HG02870 (cell line): ENCODE results near the gene RBPJL.

Source experiments
- ATAC-seq: cut with Tn5 transposase; IDR thresholded peaks from one replicate; pipeline ENCODE4 v1.9.1; 2021; ENCODE audit warnings: mild to moderate bottlenecking, moderate library complexity; ENCODE audit not compliant: unreplicated experiment

The RBPJL gene

GRCh38 chr20:45316150-45317080, 9.8 kb downstream of the RBPJL start:
- no peak for ATAC-seq

DNA sequence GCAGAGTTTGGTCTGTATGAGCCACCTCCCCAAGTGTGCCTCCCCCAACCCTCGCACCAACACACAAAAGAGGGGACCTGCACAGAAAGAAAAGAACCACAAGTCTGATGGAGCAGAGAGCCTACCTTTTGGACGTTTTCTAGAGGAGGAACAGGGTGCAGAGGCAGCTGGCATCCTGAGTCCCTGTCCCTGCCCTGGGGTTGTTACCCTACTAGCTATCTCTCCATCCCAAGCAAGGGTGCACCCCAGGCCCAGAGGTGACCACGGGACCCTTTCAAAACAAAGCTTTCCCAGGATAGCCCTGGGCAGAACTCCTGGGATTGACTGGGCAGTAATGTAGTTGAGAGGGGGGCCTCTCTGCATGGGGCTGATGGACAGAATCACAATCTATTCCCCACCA, 11.2 kb downstream of the RBPJL start:
- ATAC-seq = no peak

GRCh38 chr20:45318386-45318939, 11.8 kb downstream of the RBPJL start:
- ATAC-seq = no peak

- ATAC-seq = no peak
These were observed 12.3 kb downstream of the RBPJL start for GRCh38 chr20:45318948-45319347.

- ATAC-seq = no peak
These were observed 14.4 kb downstream of the RBPJL start for GRCh38 chr20:45320948-45321595.

- ATAC-seq = no peak
These were observed 16.3 kb downstream of the RBPJL start for GRCh38 chr20:45322952-45323383.

- ATAC-seq = no peak
These were observed 17.1 kb downstream of the RBPJL start for GRCh38 chr20:45323731-45324130.

DNA sequence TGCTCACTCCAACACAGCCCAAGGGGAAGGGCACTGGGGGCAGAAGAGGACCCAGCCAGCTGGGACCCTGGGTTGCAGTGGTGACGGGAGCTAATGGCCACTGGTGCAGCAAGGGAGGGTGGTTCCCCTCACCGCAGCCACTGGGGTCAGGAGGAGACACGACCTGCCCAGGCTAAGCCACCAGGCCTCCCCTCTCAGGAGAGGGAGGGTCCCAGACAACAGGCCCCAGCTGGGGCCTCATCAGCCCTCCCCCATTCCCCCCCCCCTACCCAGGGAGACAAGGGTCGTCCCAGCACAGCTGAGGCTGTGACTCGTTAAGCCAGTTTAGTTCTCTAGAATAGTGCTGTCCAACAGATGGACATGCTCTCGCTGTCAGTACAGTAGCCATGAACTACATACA, 18.7 kb downstream of the RBPJL start:
- ATAC-seq = no peak

DNA sequence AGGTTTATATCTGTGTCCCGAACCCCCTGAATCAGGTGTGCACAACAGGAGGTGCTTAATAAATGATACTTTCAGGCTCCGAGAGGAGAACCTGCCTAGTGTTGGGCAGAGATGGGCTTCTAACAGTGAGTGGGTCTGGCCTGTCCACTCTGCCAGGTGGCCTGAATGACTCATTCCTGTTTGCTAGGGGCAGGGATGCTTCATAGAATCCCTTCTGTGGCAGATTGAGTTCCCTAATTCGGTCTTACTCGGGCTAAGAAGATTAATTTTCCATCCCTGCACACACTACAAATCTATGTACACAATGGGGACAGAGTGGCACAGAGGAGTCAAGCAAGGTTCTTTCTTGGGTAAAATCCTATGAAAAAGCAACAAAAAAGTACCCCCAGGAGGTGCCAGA, 21.8 kb downstream of the RBPJL start:
- ATAC-seq = no peak

GRCh38 chr20:45329497-45330319, 23.1 kb downstream of the RBPJL start:
- no peak for ATAC-seq

GRCh38 chr20:45330476-45330875, 23.8 kb downstream of the RBPJL start:
- ATAC-seq = no peak

DNA sequence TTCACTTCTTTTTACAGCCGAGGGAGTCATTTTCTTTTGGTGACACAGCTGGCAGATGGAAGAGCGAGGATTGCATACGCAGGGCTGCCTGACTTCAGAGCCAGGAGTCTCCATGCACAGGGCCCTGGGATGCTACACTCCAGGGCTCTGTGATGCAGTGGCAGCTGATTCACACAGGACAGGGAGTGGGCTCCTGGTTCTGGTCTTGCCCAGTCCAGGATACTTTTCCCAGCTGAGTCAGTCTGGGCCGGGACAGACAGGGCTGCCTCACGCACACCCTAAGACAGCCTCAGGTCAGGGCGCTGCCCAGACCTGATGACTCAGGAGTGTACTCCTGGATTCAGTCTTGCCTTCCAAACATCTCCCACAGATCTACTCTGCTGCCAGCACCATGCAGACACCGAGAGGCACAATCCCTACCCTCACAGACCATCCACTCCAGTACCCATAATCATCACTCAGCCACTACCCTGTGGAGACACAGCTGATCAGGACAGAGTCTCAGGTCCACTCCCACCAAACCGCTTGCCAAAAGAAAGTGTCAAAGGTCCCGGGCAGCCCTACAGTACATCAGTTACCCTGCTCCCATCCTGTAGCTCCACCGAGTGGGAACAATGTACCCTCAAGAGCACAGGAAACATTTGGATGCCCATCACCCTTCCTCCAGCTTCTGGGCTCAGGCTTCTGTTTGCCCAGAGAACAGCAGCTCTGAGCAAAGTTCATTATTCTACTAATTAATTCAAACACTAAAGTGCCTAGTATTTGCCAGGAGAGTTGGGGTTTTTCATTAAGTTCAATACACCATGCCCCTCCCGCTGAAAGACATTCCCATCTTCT, 30.1 kb downstream of the RBPJL start:
- ATAC-seq = no peak

DNA sequence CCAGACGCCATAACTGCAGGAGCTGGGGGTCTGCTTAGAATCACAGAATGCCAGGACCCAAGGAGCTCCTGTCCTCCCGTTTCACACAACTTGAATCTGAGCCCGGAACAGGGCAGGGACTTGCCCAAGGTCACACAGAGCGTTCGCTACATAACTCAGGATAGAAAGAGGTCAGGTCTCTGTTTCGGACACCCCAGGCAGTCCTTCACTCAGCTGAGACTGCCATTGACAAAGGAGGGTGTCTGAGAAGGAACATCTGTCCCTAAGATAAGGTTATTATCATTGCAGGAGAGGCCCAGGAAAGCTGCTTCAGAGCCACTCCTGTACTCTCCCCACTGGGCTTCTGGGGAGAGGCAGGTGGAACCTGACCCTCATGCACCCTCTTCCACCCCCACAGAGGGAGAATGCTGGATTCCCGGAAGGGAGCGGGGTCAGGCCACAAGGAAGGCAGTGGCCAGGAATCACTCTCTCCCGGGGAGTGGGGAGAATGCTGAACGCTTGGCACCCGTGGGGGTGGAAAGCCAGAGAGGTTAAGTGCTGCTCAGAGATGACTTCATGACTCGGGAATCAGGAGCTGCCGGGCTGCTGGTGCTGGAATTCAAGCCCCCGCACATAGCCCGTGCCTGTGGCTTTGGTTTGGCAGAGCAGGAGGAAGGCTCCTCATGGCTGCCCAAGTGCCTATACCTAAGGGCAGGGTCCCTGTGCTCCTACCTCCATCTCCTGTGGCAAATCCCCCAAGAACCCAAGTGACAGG, 30.9 kb downstream of the RBPJL start:
- no peak for ATAC-seq

GRCh38 chr20:45338121-45339030, 31.7 kb downstream of the RBPJL start:
- ATAC-seq = no peak

DNA sequence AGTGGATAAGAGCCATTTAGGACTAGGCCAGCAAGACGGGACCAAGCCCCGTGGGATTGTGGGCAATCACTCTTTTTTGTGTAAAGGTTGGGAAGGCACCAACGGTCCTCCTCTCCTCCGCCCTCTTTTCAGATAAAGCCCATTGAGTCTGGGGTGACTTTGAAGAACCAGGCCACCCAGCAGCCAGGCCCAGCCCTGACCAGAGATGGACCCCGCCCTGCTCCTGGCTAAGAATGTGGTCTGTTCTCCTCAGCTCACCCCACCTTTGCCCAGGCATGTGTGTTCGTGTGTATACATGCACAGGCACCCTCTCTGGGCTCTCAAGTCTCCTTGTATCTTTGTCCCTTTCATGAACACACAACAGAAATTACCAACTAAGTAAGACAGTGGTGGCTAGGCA, 32.4 kb downstream of the RBPJL start:
- ATAC-seq = no peak

GRCh38 chr20:45339799-45340198, 33.2 kb downstream of the RBPJL start:
- no peak for ATAC-seq

DNA sequence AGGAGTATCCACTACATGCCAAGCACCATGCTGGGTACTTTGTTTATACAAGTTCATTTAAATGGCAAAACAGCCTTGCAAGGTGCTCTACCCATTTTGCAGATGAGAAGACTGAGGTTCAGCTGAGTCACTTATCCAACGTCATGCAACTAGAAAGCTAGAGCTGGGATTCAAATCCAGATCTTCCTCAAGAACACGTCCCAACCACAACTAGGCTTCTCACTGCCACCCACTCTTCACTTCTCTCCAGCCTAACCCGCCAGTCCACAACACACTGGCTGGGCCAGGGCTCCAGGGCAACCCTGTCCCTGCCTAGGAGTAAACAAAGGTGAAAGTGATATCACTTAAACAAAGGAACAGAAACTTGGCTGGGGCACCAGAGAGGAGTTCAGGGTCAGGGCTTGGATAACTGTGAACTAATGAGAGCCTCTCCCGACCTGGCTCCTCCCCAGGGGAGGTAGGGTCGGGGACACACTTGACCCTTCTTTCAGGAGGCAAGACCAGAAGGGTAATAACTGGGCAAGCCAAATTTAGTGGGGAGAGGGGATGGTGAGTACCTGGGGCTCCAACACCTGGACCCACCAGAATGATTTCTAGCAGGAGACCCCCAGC, 33.7 kb downstream of the RBPJL start:
- ATAC-seq = no peak

GRCh38 chr20:45340951-45341350, 34.3 kb downstream of the RBPJL start:
- ATAC-seq = no peak
